H9 (cell line): ENCODE results near the gene FANK1. TPM values are rescaled to one million over a fixed set of nuclear protein-coding genes. Genes with fewer than 3 reads are reported as not detected.

Experiments used
- DNase-seq: peaks from one replicate; pipeline ENCODE4 v3.0.0-alpha.2; 2017
- H2AFZ ChIP-seq: one replicate; pipeline ENCODE4 v1.6.1; 2013; ENCODE audit warnings: mild to moderate bottlenecking, low read length, control low read depth, moderate library complexity
- H2AK5ac ChIP-seq: 2 replicates; pipeline ENCODE4 v1.6.1; 2013; ENCODE audit warnings: low read length, control low read depth, mixed read lengths; ENCODE audit not compliant: insufficient read length
- H2BK120ac ChIP-seq: one replicate; pipeline ENCODE4 v1.6.1; 2013; ENCODE audit warnings: low read depth, mild to moderate bottlenecking, low read length, control low read depth, inconsistent platforms; ENCODE audit not compliant: poor library complexity, severe bottlenecking
- H2BK12ac ChIP-seq: 2 replicates; pipeline ENCODE4 v1.6.1; 2013; ENCODE audit warnings: low read length, control low read depth, mixed read lengths, low read depth; ENCODE audit not compliant: insufficient read length
- H2BK15ac ChIP-seq: 2 replicates; pipeline ENCODE4 v1.6.1; 2013; ENCODE audit warnings: low read depth, low read length, control low read depth
- H2BK20ac ChIP-seq: one replicate; pipeline ENCODE4 v1.6.1; 2013; ENCODE audit warnings: low read depth, mild to moderate bottlenecking, low read length, control low read depth, inconsistent platforms; ENCODE audit not compliant: poor library complexity, severe bottlenecking
- H2BK5ac ChIP-seq: 2 replicates; pipeline ENCODE4 v1.6.1; 2013; ENCODE audit warnings: low read length, control low read depth, mixed read lengths; ENCODE audit not compliant: insufficient read length
- H3K14ac ChIP-seq: 2 replicates; pipeline ENCODE4 v1.6.1; 2013; ENCODE audit warnings: low read length, control low read depth; ENCODE audit not compliant: insufficient read depth
- H3K18ac ChIP-seq: 2 replicates; pipeline ENCODE4 v1.6.1; 2013; ENCODE audit warnings: low read depth, mild to moderate bottlenecking, mixed read lengths, low read length, control low read depth; ENCODE audit not compliant: insufficient read length
- H3K23ac ChIP-seq: 2 replicates; pipeline ENCODE4 v1.6.1; 2013; ENCODE audit warnings: low read length, control low read depth, mixed read lengths, low read depth; ENCODE audit not compliant: insufficient read length
- H3K23me2 ChIP-seq: 2 replicates; pipeline ENCODE4 v1.6.1; 2013; ENCODE audit warnings: low read depth, mild to moderate bottlenecking, mixed read lengths, low read length, control low read depth; ENCODE audit not compliant: insufficient read length, poor library complexity, severe bottlenecking
- H3K27ac ChIP-seq: 2 replicates; pipeline ENCODE4 v1.5.1; 2013; ENCODE audit warnings: low read length, control low read depth, mixed read lengths, low read depth; ENCODE audit not compliant: insufficient read length
- H3K27me3 ChIP-seq: 2 replicates; pipeline ENCODE4 v1.6.1; 2013; ENCODE audit warnings: low read length, control low read depth, inconsistent platforms; ENCODE audit not compliant: insufficient read depth
- H3K4ac ChIP-seq: 2 replicates; pipeline ENCODE4 v1.6.1; 2013; ENCODE audit warnings: low read depth, mild to moderate bottlenecking, control low read depth, inconsistent platforms, low read length, moderate library complexity
- H3K4me1 ChIP-seq: 2 replicates; pipeline ENCODE4 v1.6.1; 2013; ENCODE audit warnings: low read length, control low read depth, inconsistent platforms; ENCODE audit not compliant: insufficient read depth
- H3K4me2 ChIP-seq: 2 replicates; pipeline ENCODE4 v1.6.1; 2013; ENCODE audit warnings: low read length, control low read depth, mixed read lengths; ENCODE audit not compliant: insufficient read length, insufficient read depth
- H3K56ac ChIP-seq: 2 replicates; pipeline ENCODE4 v1.6.1; 2013; ENCODE audit warnings: low read depth, mild to moderate bottlenecking, mixed read lengths, low read length, control low read depth; ENCODE audit not compliant: insufficient read length
- H3K79me1 ChIP-seq: 2 replicates; pipeline ENCODE4 v1.6.1; 2013; ENCODE audit warnings: low read depth, mild to moderate bottlenecking, moderate library complexity, low read length, control low read depth, inconsistent platforms; ENCODE audit not compliant: insufficient read depth, poor library complexity, severe bottlenecking
- H3K79me2 ChIP-seq: 2 replicates; pipeline ENCODE4 v1.6.1; 2013; ENCODE audit warnings: low read length, control low read depth, inconsistent platforms; ENCODE audit not compliant: insufficient read depth
- H3K9ac ChIP-seq: 2 replicates; pipeline ENCODE4 v1.6.1; 2013; ENCODE audit warnings: low read length, control low read depth, mixed read lengths; ENCODE audit not compliant: insufficient read length; ENCODE audit errors: extremely low read depth
- H3K9me3 ChIP-seq: one replicate; pipeline ENCODE4 v1.6.1; 2013; ENCODE audit warnings: low read depth, low read length, inconsistent platforms; ENCODE audit not compliant: control insufficient read depth
- H3T11ph ChIP-seq: one replicate; pipeline ENCODE4 v1.6.1; 2013; ENCODE audit warnings: mild to moderate bottlenecking, low read length, control low read depth, inconsistent platforms
- H4K20me1 ChIP-seq: one replicate; pipeline ENCODE4 v1.6.1; 2013; ENCODE audit not compliant: control insufficient read depth, insufficient read length, insufficient read depth
- H4K5ac ChIP-seq: 2 replicates; pipeline ENCODE4 v1.6.1; 2013; ENCODE audit warnings: low read depth, mild to moderate bottlenecking, mixed read lengths, low read length, control low read depth; ENCODE audit not compliant: insufficient read length
- H4K8ac ChIP-seq: replicated peaks from 2 replicates; pipeline ENCODE4 v1.6.1; 2013; ENCODE audit warnings: low read length, control low read depth, mixed read lengths, low read depth; ENCODE audit not compliant: insufficient read length
- H4K91ac ChIP-seq: 2 replicates; pipeline ENCODE4 v1.6.1; 2013; ENCODE audit warnings: low read depth, mild to moderate bottlenecking, moderate library complexity, mixed read lengths, low read length, control low read depth; ENCODE audit not compliant: insufficient read length
- H3K27ac Mint-ChIP-seq, 3 experiments: 2 replicates in 2 of 3; 3 replicates in 1 of 3; pipeline ENCODE4 v1.8.0; 2020 to 2021; ENCODE audit warnings: mixed read lengths in 3 of 3, mild to moderate bottlenecking in 1 of 3, moderate library complexity in 1 of 3
- H3K27me3 Mint-ChIP-seq: 2 replicates; pipeline ENCODE4 v1.8.0; 2021; ENCODE audit warnings: low read depth, mild to moderate bottlenecking, moderate library complexity, mixed read lengths
- H3K36me3 Mint-ChIP-seq, 3 experiments: 2 replicates in 2 of 3; 3 replicates in 1 of 3; pipeline ENCODE4 v1.8.0; 2020 to 2021; ENCODE audit warnings: low read depth in 3 of 3, mixed read lengths in 3 of 3; ENCODE audit not compliant: insufficient read depth in 1 of 3
- H3K4me1 Mint-ChIP-seq, 2 experiments: 2 replicates each; pipeline ENCODE4 v1.8.0; 2020; ENCODE audit warnings: mixed read lengths in 2 of 2
- H3K4me3 Mint-ChIP-seq, 2 experiments: 2 replicates in 1 of 2; 3 replicates in 1 of 2; pipeline ENCODE4 v1.8.0; 2020 to 2021; ENCODE audit warnings: mild to moderate bottlenecking in 2 of 2, mixed read lengths in 2 of 2, moderate library complexity in 1 of 2
- H3K9me3 Mint-ChIP-seq, 2 experiments: 2 replicates in 1 of 2; 3 replicates in 1 of 2; pipeline ENCODE4 v1.8.0; 2020; ENCODE audit warnings: mild to moderate bottlenecking in 2 of 2, mixed read lengths in 2 of 2, moderate library complexity in 1 of 2
- CTCF ChIP-seq: fragments of 200-600 bp; sonication (generic); conservative IDR thresholded peaks from 3 replicates; pipeline ENCODE4 v1.8.0; 2021; ENCODE audit warnings: antibody characterized with exemption, mild to moderate bottlenecking
- WGBS: extraction: QIAGEN DNeasy Blood & Tissue Kit; methylation state at CpG from one replicate; pipeline ENCODE4 v1.1.7; 2013; ENCODE audit warnings: missing lambda C conversion rate, low lambda C conversion rate, mixed read lengths; ENCODE audit not compliant: insufficient read length; ENCODE audit errors: extremely low coverage; 5-methylcytosine and 5-hydroxymethylcytosine counted together
- total RNA-seq: library from RNA; stranded (reverse); gene quantifications from 2 replicates; pipeline ENCODE4 v1.2.1, GENCODE V29; 2021

Gene FANK1
- total RNA-seq, 1 experiment from 2014 or later = 0.68 TPM

- Histone ChIP-seq H3K18ac (no peak overlapping the region), H3K23ac (no peak overlapping the region), H3K27me3 (no peaks in the 10 kb centered on the region), H3K27ac (no peak overlapping the region), H3K23me2 (no peaks in the 10 kb centered on the region), H4K91ac (no peak overlapping the region), H2BK120ac (no peak overlapping the region), H2BK5ac (no peak overlapping the region), H2BK12ac (no peak overlapping the region), H4K20me1 (no peaks in the 10 kb centered on the region), H2AFZ (no peak overlapping the region), H3T11ph (no peak overlapping the region), H3K79me1 (no peaks in the 10 kb centered on the region), H4K5ac (no peak overlapping the region), H3K4me1 (no peaks in the 10 kb centered on the region), H2BK15ac (no peak overlapping the region), H3K14ac (no peak overlapping the region; the same call in 1 of the 2 replicates), H3K9me3 (no peaks in the 10 kb centered on the region), H3K56ac (no peak overlapping the region), H2BK20ac (no peak overlapping the region), H3K9ac (no peak overlapping the region), H3K4me2 (no peak overlapping the region), H3K79me2 (no peaks in the 10 kb centered on the region), H2AK5ac (no peak overlapping the region), H4K8ac (no peak overlapping the region), H3K4ac (no peak overlapping the region)
- no CpG with 5 or more reads among the region's 4 CpGs for WGBS
- no peak for DNase-seq
- peaks cover 14 to 25% of the 10 kb centered on the region in 2 experiments for H3K4me1 Mint-ChIP-seq
- H3K9me3 Mint-ChIP-seq = no peaks in the 10 kb centered on the region
- TF ChIP-seq CTCF = no peak
- peak overlapping the region in 2 of 3 experiments; percentile 6 to 71; a peak in 3 of 7 replicates for H3K27ac Mint-ChIP-seq
- no peaks in the 10 kb centered on the region for H3K27me3 Mint-ChIP-seq
- H3K36me3 Mint-ChIP-seq = no peaks in the 10 kb centered on the region; a peak in 1 of 7 replicates
- no peak overlapping the region for H3K4me3 Mint-ChIP-seq
Observed at GRCh38 chr10:126041117-126041516, 144.8 kb downstream of the FANK1 start.
